GM18519 (cell line): Measurements from ENCODE around the gene PRRT4.

Experiments
- ATAC-seq: cut with Tn5 transposase; IDR thresholded peaks from one replicate; pipeline ENCODE4 v1.9.1; 2021; ENCODE audit warnings: mild to moderate bottlenecking, moderate library complexity; ENCODE audit not compliant: unreplicated experiment, low FRiP score

PRRT4 gene

GRCh38 chr7:128396357-128396756 lies 34.9 kb upstream of the PRRT4 start:
- ATAC-seq = no peak

- ATAC-seq = no peak
These were observed 34.3 kb upstream of the PRRT4 start for GRCh38 chr7:128395748-128396147.

GRCh38 chr7:128394904-128395496 lies 33.5 kb upstream of the PRRT4 start:
- no peak for ATAC-seq

GRCh38 chr7:128393526-128394330 lies 32.2 kb upstream of the PRRT4 start:
- no peak for ATAC-seq

GRCh38 chr7:128392446-128393327 lies 31.2 kb upstream of the PRRT4 start:
- no peak for ATAC-seq

GRCh38 chr7:128391805-128392204 lies 30.3 kb upstream of the PRRT4 start:
- no peak for ATAC-seq

GRCh38 chr7:128390871-128391565 lies 29.5 kb upstream of the PRRT4 start:
- ATAC-seq = no peak

GRCh38 chr7:128389618-128390329 lies 28.3 kb upstream of the PRRT4 start:
- ATAC-seq = no peak

GRCh38 chr7:128389085-128389617 lies 27.7 kb upstream of the PRRT4 start:
- ATAC-seq = no peak

- ATAC-seq = no peak
These were observed 26.6 kb upstream of the PRRT4 start for GRCh38 chr7:128388145-128388485.

- peak; percentile 49 for ATAC-seq
These were observed 26.0 kb upstream of the PRRT4 start for GRCh38 chr7:128387216-128388144.

- ATAC-seq = no peak
These were observed 24.8 kb upstream of the PRRT4 start for GRCh38 chr7:128385988-128386925.

GRCh38 chr7:128384726-128385125 lies 23.2 kb upstream of the PRRT4 start:
- ATAC-seq = no peak

- no peak for ATAC-seq
These were observed 22.3 kb upstream of the PRRT4 start for GRCh38 chr7:128383776-128384175.

- no peak for ATAC-seq
These were observed 19.8 kb upstream of the PRRT4 start for GRCh38 chr7:128381161-128381821.

- ATAC-seq = no peak
These were observed 19.1 kb upstream of the PRRT4 start for GRCh38 chr7:128380483-128381106.
